GM12892 (cell line): ENCODE results near the gene SLC4A8.

ENCODE experiments used
- POLR2A ChIP-seq: IDR thresholded peaks from 2 replicates; pipeline ENCODE4 v1.6.1; 2011; ENCODE audit warnings: low read depth, low read length, control low read depth
- POLR2AphosphoS5 ChIP-seq: IDR thresholded peaks from 2 replicates; pipeline ENCODE4 v1.6.1; 2011; ENCODE audit warnings: low read depth, low read length, control low read depth

DNA sequence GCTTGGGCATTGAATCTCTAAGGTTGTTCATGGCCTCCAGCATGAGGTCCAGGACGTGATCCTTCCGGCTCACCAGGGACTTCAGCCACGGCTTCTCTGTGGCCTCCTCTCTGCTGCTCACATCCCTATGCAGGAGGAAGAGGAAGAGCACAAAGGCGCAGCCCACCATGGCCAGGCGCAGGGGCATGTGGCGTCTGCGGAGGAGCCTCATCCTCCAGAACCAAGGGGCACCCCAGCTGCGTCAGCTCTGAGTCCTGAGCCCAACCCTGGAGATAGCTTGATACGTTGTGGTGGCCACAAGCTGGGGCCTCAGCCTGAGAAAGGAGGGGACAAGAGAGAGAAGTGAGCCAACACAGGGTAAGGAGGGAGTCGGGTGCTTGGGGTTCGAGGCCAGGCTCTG is 45.1 kb upstream of the SLC4A8 start:
- no peak for TF ChIP-seq POLR2AphosphoS5
- no peak for TF ChIP-seq POLR2A
